GM12864 (cell line): ENCODE data around the gene CCDC170.

Experiments used
- DNase-seq: peaks from one replicate; pipeline ENCODE4 v3.0.0-alpha.2; 2011; ENCODE audit warnings: low read depth
- H3K4me3 ChIP-seq: 2 replicates; pipeline ENCODE4 v1.5.1; 2011; ENCODE audit warnings: mild to moderate bottlenecking, low read depth, low read length, control low read depth
- TF ChIP-seq, protein P1 (sequence below): IDR thresholded peaks from 2 replicates; pipeline ENCODE4 v1.5.1; 2011; ENCODE audit warnings: low read depth, mild to moderate bottlenecking, moderate library complexity, low read length, control low read depth, inconsistent platforms; ENCODE audit errors: missing control alignments

CCDC170 gene

GRCh38 chr6:151546941-151547659 lies 53.3 kb downstream of the CCDC170 start:
- TF ChIP-seq, protein P1, sequence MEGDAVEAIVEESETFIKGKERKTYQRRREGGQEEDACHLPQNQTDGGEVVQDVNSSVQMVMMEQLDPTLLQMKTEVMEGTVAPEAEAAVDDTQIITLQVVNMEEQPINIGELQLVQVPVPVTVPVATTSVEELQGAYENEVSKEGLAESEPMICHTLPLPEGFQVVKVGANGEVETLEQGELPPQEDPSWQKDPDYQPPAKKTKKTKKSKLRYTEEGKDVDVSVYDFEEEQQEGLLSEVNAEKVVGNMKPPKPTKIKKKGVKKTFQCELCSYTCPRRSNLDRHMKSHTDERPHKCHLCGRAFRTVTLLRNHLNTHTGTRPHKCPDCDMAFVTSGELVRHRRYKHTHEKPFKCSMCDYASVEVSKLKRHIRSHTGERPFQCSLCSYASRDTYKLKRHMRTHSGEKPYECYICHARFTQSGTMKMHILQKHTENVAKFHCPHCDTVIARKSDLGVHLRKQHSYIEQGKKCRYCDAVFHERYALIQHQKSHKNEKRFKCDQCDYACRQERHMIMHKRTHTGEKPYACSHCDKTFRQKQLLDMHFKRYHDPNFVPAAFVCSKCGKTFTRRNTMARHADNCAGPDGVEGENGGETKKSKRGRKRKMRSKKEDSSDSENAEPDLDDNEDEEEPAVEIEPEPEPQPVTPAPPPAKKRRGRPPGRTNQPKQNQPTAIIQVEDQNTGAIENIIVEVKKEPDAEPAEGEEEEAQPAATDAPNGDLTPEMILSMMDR: peak; percentile 30
- H3K4me3 ChIP-seq: no peak overlapping the region
- DNase-seq: no peak

DNA sequence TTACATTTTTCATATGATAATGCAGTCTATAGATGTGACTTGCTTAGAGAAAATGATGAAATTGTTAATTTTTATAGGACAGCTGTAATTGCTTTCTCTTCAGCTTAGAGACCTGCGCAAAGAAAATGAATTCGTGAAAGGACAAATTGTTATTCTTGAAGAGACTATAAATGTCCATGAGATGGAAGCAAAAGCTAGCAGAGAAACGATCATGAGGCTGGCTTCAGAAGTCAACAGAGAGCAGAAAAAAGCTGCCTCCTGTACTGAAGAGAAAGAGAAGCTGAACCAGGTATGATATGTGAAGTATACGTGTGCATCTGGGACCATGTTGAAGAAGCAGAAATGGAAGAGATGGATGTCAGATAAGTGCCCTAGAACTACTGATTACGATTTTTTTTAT lies 54.4 kb downstream of the CCDC170 start:
- H3K4me3 ChIP-seq: no peak overlapping the region
- no peak for DNase-seq
- TF ChIP-seq, protein P1: no peak

DNA sequence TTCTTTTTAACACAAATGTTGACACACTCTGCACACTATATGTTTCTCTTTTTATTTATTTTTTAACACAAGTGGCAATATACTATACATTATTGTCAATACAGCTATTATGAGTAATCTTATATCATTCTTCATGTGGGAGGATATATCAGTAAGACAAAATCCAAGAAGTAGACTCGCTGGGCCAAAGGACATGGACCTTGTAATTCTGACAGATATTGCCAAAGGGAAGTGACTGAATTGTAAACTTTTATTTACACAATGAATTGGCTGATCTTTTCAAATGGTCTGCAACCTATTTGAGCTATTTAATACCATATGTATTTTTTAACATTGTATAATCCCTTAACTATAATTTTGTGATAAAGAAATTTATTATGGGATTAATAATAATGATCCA lies 56.0 kb downstream of the CCDC170 start:
- TF ChIP-seq, protein P1: no peak
- DNase-seq: no peak

DNA sequence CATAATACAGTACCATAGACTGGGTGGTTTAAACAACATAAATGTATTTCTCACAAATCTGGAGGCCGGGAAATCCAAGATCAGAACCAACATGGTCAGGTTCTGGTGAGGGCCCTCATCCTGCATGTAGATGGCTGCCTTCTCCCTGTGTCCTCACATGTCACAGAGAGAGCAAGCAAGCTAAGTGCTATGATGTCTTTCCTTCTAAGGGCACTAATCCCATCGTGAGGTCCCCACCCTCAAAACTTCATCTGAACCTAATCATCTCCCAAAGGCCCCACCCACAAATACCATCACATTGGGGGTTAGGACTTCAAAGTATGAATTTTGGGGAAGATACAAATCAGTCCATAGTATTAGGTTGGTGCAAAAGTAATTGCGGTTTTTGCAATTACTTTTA lies 56.8 kb downstream of the CCDC170 start:
- no peak for DNase-seq
- H3K4me3 ChIP-seq: no peak overlapping the region
- TF ChIP-seq, protein P1: no peak

More for the DNA sequence above, 56.0 kb downstream of the CCDC170 start:
- no peak overlapping the region for H3K4me3 ChIP-seq

DNA sequence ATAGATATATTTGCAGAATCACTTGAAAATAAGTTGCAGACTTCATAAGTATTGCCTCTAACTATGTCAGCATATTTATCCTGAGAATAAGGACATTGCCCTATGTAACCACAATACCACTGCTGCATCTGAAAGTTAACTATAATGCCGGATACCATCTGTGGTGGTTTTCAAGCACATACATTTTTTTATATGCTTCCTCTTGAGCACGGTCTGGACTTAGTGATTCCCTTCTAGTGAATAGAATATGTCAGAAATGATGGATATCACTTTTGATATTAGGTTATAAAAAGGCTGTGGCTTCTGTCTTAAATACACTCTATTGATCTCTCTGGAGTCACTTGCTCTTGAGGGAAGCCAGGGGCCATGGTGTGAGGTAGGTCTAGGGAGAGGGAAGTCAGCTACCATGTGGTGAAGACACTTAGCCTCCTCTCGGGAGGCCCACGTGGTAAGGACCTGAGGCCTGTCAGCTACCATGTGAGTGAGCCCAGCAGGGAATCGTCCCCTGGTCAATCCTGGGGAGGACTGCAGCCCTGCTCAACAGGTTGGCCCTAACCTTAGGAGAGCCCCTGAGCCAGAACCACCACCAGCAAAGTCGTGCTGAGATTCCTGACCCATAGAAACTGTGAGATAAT lies 57.5 kb downstream of the CCDC170 start:
- DNase-seq: no peak
- H3K4me3 ChIP-seq: no peak overlapping the region
- TF ChIP-seq, protein P1: no peak

GRCh38 chr6:151553416-151554165 lies 59.8 kb downstream of the CCDC170 start:
- TF ChIP-seq, protein P1: no peak
- no peak for DNase-seq
- H3K4me3 ChIP-seq: no peak overlapping the region
